ENCODE data around the gene NLRP11.

NLRP11 gene

GRCh38 chr19:55831846-55832245, at the start of gene NLRP11:
NLRP11 (minus strand) TSS chr19:55831999; CDS start chr19:55818174, 13,825 bp downstream.
- DNase-seq (ENCODE audit: low read depth in 1 of 2, low spot score in 1 of 2) = no peak

GRCh38 chr19:55877211-55877610, 45.4 kb upstream of the NLRP11 start:
- no peak for DNase-seq (ENCODE audit: low read depth in 1 of 2, low spot score in 1 of 2)

GRCh38 chr19:55870736-55871135, 38.9 kb upstream of the NLRP11 start:
- DNase-seq (ENCODE audit: low read depth in 1 of 2, low spot score in 1 of 2) = no peak

GRCh38 chr19:55867101-55867500, 35.3 kb upstream of the NLRP11 start:
- DNase-seq (ENCODE audit: low read depth in 1 of 2, low spot score in 1 of 2) = no peak

GRCh38 chr19:55866521-55866920, 34.7 kb upstream of the NLRP11 start:
- DNase-seq (ENCODE audit: low read depth in 1 of 2, low spot score in 1 of 2) = no peak

- DNase-seq (ENCODE audit: low read depth in 1 of 2, low spot score in 1 of 2) = no peak
Observed at GRCh38 chr19:55858969-55859368, 27.2 kb upstream of the NLRP11 start.

GRCh38 chr19:55858401-55858800, 26.6 kb upstream of the NLRP11 start:
- no peak for DNase-seq (ENCODE audit: low read depth in 1 of 2, low spot score in 1 of 2)

- DNase-seq (ENCODE audit: low read depth in 1 of 2, low spot score in 1 of 2) = no peak
Observed at GRCh38 chr19:55857974-55858373, 26.2 kb upstream of the NLRP11 start.

- no peak for DNase-seq (ENCODE audit: low read depth in 1 of 2, low spot score in 1 of 2)
Observed at GRCh38 chr19:55857149-55857548, 25.4 kb upstream of the NLRP11 start.

GRCh38 chr19:55855160-55855559, 23.4 kb upstream of the NLRP11 start:
- no peak for DNase-seq (ENCODE audit: low read depth in 1 of 2, low spot score in 1 of 2)

GRCh38 chr19:55838906-55839305, 7.1 kb upstream of the NLRP11 start:
- DNase-seq (ENCODE audit: low read depth in 1 of 2, low spot score in 1 of 2) = no peak

GRCh38 chr19:55838251-55838650, 6.5 kb upstream of the NLRP11 start:
- no peak for DNase-seq (ENCODE audit: low read depth in 1 of 2, low spot score in 1 of 2)

GRCh38 chr19:55836340-55836739, 4.5 kb upstream of the NLRP11 start, which contains the start of gene NLRP4:
NLRP4 (plus strand) TSS chr19:55836540; CDS start chr19:55852081, 15,541 bp downstream.
- no peak for DNase-seq (ENCODE audit: low read depth in 1 of 2, low spot score in 1 of 2)

- no peak for DNase-seq (ENCODE audit: low read depth in 1 of 2, low spot score in 1 of 2)
Observed at GRCh38 chr19:55832676-55833075, 877 bp upstream of the NLRP11 start.

- no peak for DNase-seq (ENCODE audit: low read depth in 1 of 2, low spot score in 1 of 2)
Observed at GRCh38 chr19:55830656-55831055, 1.1 kb downstream of the NLRP11 start.

- no peak for DNase-seq (ENCODE audit: low read depth in 1 of 2, low spot score in 1 of 2)
Observed at GRCh38 chr19:55820037-55820436, 11.8 kb downstream of the NLRP11 start.

- no peak for DNase-seq (ENCODE audit: low read depth in 1 of 2, low spot score in 1 of 2)
Observed at GRCh38 chr19:55813906-55814305, 17.9 kb downstream of the NLRP11 start.

- DNase-seq (ENCODE audit: low read depth in 1 of 2, low spot score in 1 of 2) = no peak
Observed at GRCh38 chr19:55812449-55812848, 19.4 kb downstream of the NLRP11 start.

- DNase-seq (ENCODE audit: low read depth in 1 of 2, low spot score in 1 of 2) = no peak
Observed at GRCh38 chr19:55811340-55811739, 20.5 kb downstream of the NLRP11 start.

GRCh38 chr19:55809381-55810058, 22.3 kb downstream of the NLRP11 start:
- no peak for DNase-seq (ENCODE audit: low read depth in 1 of 2, low spot score in 1 of 2)

GRCh38 chr19:55802281-55802680, 29.5 kb downstream of the NLRP11 start:
- no peak for DNase-seq (ENCODE audit: low read depth in 1 of 2, low spot score in 1 of 2)

GRCh38 chr19:55801416-55801815, 30.4 kb downstream of the NLRP11 start:
- no peak for DNase-seq (ENCODE audit: low read depth in 1 of 2, low spot score in 1 of 2)

- no peak for DNase-seq (ENCODE audit: low read depth in 1 of 2, low spot score in 1 of 2)
Observed at GRCh38 chr19:55795021-55795420, 36.8 kb downstream of the NLRP11 start.

Measured in activated T-helper 1 cell treated with anti-CD3 and anti-CD28 coated beads, Interleukin-2, amount 50 U/mL, for 16 hours (primary cell).